ENCODE data around the gene ANTXR1.

Gene ANTXR1

DNA sequence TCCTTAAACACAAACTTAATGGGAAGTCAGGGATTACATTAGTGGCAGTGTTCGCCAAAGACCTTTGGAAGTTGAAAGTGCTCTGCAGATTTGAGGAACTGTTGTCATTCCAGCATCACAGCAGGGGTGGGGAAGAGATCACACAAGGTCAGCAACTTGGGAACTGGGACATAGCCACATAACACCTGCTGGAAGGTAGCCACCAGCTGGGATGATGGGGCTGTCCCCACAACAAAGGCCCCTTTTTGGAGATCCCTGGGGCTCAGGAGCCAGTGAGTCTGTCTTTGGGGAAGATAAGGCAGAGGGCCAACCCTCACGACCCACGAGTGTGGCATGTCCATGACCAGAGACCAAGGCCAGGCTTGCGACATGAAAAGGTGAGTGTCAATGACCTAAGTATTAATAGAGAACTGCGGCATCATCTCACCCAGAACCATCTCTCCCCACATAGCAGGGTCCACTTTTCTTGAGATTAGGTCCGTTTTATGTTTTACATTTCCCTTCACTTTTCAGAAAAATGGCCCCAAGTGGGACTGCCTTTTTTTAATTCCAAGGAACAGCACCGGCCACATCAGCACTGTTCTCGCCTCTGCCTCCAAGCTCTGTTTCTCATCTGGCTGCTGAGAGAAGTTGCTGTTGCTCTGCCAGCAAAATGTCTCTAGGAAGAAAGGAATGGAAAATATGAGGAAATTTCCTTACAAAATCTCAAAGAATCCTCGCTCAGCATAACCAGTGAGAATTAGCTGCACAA lies 267.1 kb downstream of the ANTXR1 start:
- no peaks in the 10 kb centered on the region for H3K4me1 Mint-ChIP-seq
- peaks cover 10% of the 10 kb centered on the region for H3K27me3 Mint-ChIP-seq
- H3K36me3 Mint-ChIP-seq = no peaks in the 10 kb centered on the region
- H3K9me3 Mint-ChIP-seq = no peaks in the 10 kb centered on the region
- DNase-seq = no peak
- CTCF ChIA-PET = no interaction called here
- no peak overlapping the region for H3K4me3 Mint-ChIP-seq
- no peak overlapping the region for H3K27ac Mint-ChIP-seq

DNA sequence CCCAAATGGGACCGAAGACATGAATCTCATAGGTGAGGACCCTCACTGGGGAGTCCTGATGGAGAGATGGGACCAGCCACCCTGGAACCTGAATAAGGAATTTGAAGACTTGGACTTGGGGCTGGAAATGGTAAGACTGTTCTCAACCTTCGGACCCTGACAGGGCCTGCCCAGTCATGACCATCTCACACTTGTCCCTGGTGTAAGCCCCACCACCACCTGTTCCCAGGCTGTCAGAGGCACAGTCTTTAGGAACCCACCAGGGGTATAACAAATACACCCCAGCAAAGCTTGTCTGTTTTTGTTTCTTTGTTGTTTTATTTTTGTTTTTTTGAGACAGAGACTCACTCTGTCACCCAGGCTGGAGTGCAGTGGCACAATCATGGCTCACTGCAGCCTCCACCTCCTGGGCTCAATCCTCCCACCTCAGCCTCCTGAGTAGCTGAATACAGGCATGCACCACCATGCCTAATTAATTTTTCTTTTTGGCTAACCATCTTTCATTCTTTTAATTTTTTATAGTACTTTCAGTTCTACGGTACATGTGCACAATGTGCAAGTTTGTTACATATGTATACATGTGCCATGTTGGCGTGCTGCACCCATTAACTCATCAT lies 267.9 kb downstream of the ANTXR1 start:
- Mint-ChIP-seq H3K27ac (no peak overlapping the region), H3K4me3 (no peak overlapping the region), H3K9me3 (no peaks in the 10 kb centered on the region), H3K27me3 (peaks cover 9% of the 10 kb centered on the region), H3K36me3 (no peaks in the 10 kb centered on the region), H3K4me1 (no peaks in the 10 kb centered on the region)
- no peak for DNase-seq
- CTCF ChIA-PET = no interaction called here

GRCh38 chr2:69285379-69285894 lies 272.5 kb downstream of the ANTXR1 start:
- no peak overlapping the region for H3K4me3 Mint-ChIP-seq
- DNase-seq = no peak
- H3K36me3 Mint-ChIP-seq = no peaks in the 10 kb centered on the region
- no peaks in the 10 kb centered on the region for H3K27me3 Mint-ChIP-seq
- H3K27ac Mint-ChIP-seq = no peak overlapping the region
- no peaks in the 10 kb centered on the region for H3K4me1 Mint-ChIP-seq
- CTCF ChIA-PET = interaction anchor here (0.6 kb wide), 1 partner anchor 150 kb away, joined by 3 read pairs; no protein-coding TSS in a partner anchor
- H3K9me3 Mint-ChIP-seq = no peaks in the 10 kb centered on the region

DNA sequence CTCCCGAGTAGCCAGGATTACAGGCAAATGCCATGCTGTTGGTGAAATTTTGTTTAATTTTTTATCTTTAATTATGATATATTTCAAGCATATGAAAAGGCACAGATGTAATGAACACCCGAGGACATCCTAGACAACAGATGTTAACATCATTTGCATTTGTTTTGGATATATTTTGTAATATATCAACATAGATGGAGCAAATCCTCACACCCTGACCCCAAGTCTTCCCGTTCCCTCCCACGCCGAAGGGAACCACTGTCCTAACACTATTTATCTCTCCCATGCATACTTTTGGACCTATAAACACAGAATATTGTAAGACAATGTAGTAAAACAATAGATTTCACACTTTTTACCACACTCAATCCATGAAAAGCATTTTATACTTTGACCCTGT lies 274.6 kb downstream of the ANTXR1 start:
- CTCF ChIA-PET = no interaction called here
- DNase-seq = no peak
- H3K9me3 Mint-ChIP-seq = no peaks in the 10 kb centered on the region
- H3K36me3 Mint-ChIP-seq = no peaks in the 10 kb centered on the region
- H3K4me1 Mint-ChIP-seq = no peaks in the 10 kb centered on the region
- H3K27ac Mint-ChIP-seq = no peak overlapping the region
- peaks cover 10% of the 10 kb centered on the region for H3K27me3 Mint-ChIP-seq
- H3K4me3 Mint-ChIP-seq = no peak overlapping the region

DNA sequence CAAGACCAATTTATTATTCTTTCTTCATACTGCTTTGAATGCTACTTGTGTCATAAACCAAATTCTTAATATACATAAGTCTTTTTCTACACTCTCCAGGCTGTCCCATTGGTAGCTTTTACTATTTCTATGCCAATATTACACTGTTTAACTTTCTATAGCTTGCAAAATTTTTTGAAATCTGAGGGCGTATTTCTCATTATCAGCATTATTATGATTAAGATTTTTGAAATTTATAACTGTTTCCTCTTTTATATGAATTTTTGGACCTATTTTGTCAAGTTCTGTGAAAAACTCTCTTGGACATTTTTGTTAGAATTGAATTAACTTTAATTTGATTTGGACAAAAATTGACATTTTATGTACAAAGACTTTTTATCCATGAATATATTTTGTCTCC lies 275.4 kb downstream of the ANTXR1 start:
- H3K4me3 Mint-ChIP-seq = no peak overlapping the region
- H3K4me1 Mint-ChIP-seq = no peaks in the 10 kb centered on the region
- peaks cover 10% of the 10 kb centered on the region for H3K27me3 Mint-ChIP-seq
- no peaks in the 10 kb centered on the region for H3K36me3 Mint-ChIP-seq
- CTCF ChIA-PET = no interaction called here
- no peak overlapping the region for H3K27ac Mint-ChIP-seq
- no peaks in the 10 kb centered on the region for H3K9me3 Mint-ChIP-seq
- DNase-seq = no peak

- CTCF ChIA-PET = no interaction called here
- H3K36me3 Mint-ChIP-seq = no peaks in the 10 kb centered on the region
- peaks cover 19% of the 10 kb centered on the region for H3K27me3 Mint-ChIP-seq
- no peak for DNase-seq
- no peaks in the 10 kb centered on the region for H3K9me3 Mint-ChIP-seq
- no peaks in the 10 kb centered on the region for H3K4me1 Mint-ChIP-seq
- H3K27ac Mint-ChIP-seq = no peak overlapping the region
- no peak overlapping the region for H3K4me3 Mint-ChIP-seq
Observed at GRCh38 chr2:69291004-69291650, 278.1 kb downstream of the ANTXR1 start.

DNA sequence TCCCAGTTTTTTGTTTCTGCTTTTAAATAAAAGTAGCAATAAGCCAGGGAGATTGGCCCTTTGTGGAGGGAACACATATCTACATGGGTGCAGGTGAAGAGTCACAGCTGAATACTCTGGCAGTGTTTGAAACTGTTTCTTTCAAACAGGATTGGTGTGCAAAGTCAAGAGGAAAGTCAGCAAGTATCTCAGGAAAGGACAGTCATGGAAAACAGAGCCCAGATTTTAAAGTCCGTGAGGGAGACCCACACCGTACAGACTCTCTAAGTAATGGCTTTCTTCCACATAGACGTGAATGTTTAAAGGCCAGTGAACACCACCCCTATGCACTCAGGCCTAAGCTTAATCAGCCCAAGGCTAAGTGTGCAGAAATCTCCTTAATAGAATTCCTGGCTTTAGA lies 278.7 kb downstream of the ANTXR1 start:
- H3K9me3 Mint-ChIP-seq = no peaks in the 10 kb centered on the region
- H3K4me3 Mint-ChIP-seq = no peak overlapping the region
- DNase-seq = no peak
- CTCF ChIA-PET = no interaction called here
- no peaks in the 10 kb centered on the region for H3K36me3 Mint-ChIP-seq
- no peak overlapping the region for H3K27ac Mint-ChIP-seq
- peaks cover 22% of the 10 kb centered on the region for H3K27me3 Mint-ChIP-seq
- H3K4me1 Mint-ChIP-seq = no peaks in the 10 kb centered on the region

DNA sequence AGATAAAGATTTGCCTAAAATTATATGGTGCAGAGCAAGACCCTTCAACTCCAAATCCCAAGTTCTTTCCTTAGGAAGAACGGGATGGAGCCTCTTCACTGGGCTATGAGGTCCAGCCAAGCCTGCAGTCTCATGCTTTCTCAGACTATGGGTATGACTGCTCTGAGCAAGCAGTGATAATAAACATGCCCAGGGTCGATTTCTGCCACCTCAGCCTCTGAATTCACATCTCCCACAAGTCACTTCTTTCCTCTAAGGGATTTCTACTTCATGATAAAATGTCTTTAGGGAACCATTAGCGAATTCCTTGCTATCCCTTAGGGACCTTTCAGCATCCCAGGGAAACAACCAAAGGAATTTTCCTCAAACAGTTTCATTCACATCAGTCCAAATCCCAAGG lies 279.3 kb downstream of the ANTXR1 start:
- no peak overlapping the region for H3K27ac Mint-ChIP-seq
- no peak overlapping the region for H3K4me3 Mint-ChIP-seq
- H3K36me3 Mint-ChIP-seq = no peaks in the 10 kb centered on the region
- peaks cover 27% of the 10 kb centered on the region for H3K27me3 Mint-ChIP-seq
- DNase-seq = no peak
- CTCF ChIA-PET = no interaction called here
- no peaks in the 10 kb centered on the region for H3K9me3 Mint-ChIP-seq
- no peaks in the 10 kb centered on the region for H3K4me1 Mint-ChIP-seq

- H3K4me3 Mint-ChIP-seq = no peak overlapping the region
- peaks cover 30% of the 10 kb centered on the region for H3K27me3 Mint-ChIP-seq
- no peak for DNase-seq
- H3K27ac Mint-ChIP-seq = no peak overlapping the region
- CTCF ChIA-PET = no interaction called here
- no peaks in the 10 kb centered on the region for H3K9me3 Mint-ChIP-seq
- no peaks in the 10 kb centered on the region for H3K36me3 Mint-ChIP-seq
- H3K4me1 Mint-ChIP-seq = no peaks in the 10 kb centered on the region
Observed at GRCh38 chr2:69296421-69296820, 283.4 kb downstream of the ANTXR1 start.

DNA sequence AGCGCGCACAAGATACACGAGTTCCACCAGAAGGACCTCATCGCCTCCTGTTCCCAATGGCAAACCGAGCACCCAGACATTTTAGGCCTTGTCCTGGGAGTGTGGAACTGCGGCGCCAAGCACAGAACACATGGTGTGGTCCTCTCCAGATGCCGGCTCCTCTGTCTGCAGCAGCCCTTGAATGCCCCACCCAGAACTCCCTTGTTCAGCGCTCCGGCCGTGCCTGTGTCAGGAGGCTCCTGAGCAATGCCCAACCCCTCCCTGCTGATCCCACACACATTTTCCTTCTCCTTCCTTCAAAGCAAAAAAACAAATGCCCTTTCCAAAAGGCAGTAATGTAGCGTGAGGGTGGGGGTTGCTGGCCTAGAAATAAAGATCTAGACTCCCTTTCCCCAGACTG lies 284.2 kb downstream of the ANTXR1 start:
- no peak overlapping the region for H3K4me3 Mint-ChIP-seq
- no peak for DNase-seq
- H3K9me3 Mint-ChIP-seq = no peaks in the 10 kb centered on the region
- CTCF ChIA-PET = no interaction called here
- H3K36me3 Mint-ChIP-seq = no peaks in the 10 kb centered on the region
- H3K4me1 Mint-ChIP-seq = no peaks in the 10 kb centered on the region
- H3K27me3 Mint-ChIP-seq = peaks cover 31% of the 10 kb centered on the region
- no peak overlapping the region for H3K27ac Mint-ChIP-seq

- Mint-ChIP-seq H3K27me3 (peaks cover 39% of the 10 kb centered on the region), H3K9me3 (no peaks in the 10 kb centered on the region), H3K4me1 (no peaks in the 10 kb centered on the region), H3K4me3 (no peak overlapping the region), H3K36me3 (no peaks in the 10 kb centered on the region), H3K27ac (no peak overlapping the region)
- CTCF ChIA-PET = no interaction called here
- DNase-seq = no peak
Observed at GRCh38 chr2:69298261-69298660, 285.3 kb downstream of the ANTXR1 start.

DNA sequence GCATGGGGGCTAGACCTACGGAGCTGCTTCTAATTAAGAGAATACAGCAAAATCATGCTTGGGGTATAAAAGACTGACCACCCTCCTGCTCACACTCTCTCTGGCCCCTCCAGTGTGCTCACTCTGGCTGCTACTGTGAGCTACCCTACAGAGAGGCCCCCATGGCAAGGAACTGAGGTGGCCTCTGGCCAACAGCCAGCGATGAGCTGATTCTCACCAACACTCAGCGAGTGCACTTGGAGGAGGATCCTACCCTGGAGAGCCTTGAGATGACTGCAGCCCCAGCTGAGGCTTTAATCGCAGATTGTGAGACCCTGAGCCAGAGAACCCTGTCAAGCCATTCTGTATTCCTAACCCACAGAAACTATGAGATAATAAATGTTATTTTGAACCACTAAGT lies 285.9 kb downstream of the ANTXR1 start:
- H3K27ac Mint-ChIP-seq = no peak overlapping the region
- CTCF ChIA-PET = no interaction called here
- H3K9me3 Mint-ChIP-seq = peaks cover 1% of the 10 kb centered on the region
- no peak for DNase-seq
- H3K36me3 Mint-ChIP-seq = peaks cover 1% of the 10 kb centered on the region
- no peak overlapping the region for H3K4me3 Mint-ChIP-seq
- no peaks in the 10 kb centered on the region for H3K4me1 Mint-ChIP-seq
- H3K27me3 Mint-ChIP-seq = peaks cover 39% of the 10 kb centered on the region
